ENCODE data around the gene TDG. TPM values are rescaled to one million over a fixed set of nuclear protein-coding genes. Genes with fewer than 3 reads are reported as not detected.

TDG gene
- total RNA-seq, 3 donors from 2014 or later: 49.6 to 58.3 (median 50.0) TPM

GRCh38 chr12:103948746-103949406 lies 16.8 kb upstream of the TDG start:
- Mint-ChIP-seq H3K4me1 (ENCODE audit: low read depth) (peaks cover 30% of the 10 kb centered on the region), H3K27me3 (ENCODE audit: low read depth) (no peaks in the 10 kb centered on the region), H3K4me3 (no peak overlapping the region), H3K36me3 (ENCODE audit: insufficient read depth) (peaks cover 46% of the 10 kb centered on the region), H3K9me3 (no peaks in the 10 kb centered on the region)
- DNase-seq (no peak), ATAC-seq (no peak)

- ATAC-seq (peak; percentile 12 to 15), DNase-seq (no peak)
- peaks cover 32% of the 10 kb centered on the region for H3K36me3 Mint-ChIP-seq (ENCODE audit: insufficient read depth)
- no peaks in the 10 kb centered on the region for H3K27me3 Mint-ChIP-seq (ENCODE audit: low read depth)
- no peaks in the 10 kb centered on the region for H3K9me3 Mint-ChIP-seq
- peaks cover 48% of the 10 kb centered on the region for H3K4me1 Mint-ChIP-seq (ENCODE audit: low read depth)
- no peak overlapping the region for H3K4me3 Mint-ChIP-seq
Observed at GRCh38 chr12:103952497-103952896, 13.2 kb upstream of the TDG start.

GRCh38 chr12:103955811-103956508 lies 9.7 kb upstream of the TDG start:
- Mint-ChIP-seq H3K4me1 (ENCODE audit: low read depth) (peaks cover 43% of the 10 kb centered on the region), H3K4me3 (peak overlapping the region; percentile 94), H3K36me3 (ENCODE audit: insufficient read depth) (peaks cover 16% of the 10 kb centered on the region), H3K9me3 (no peaks in the 10 kb centered on the region), H3K27me3 (ENCODE audit: low read depth) (no peaks in the 10 kb centered on the region)
- DNase-seq (no peak), ATAC-seq (peak in 1 of 2 donors; percentile 2)

GRCh38 chr12:103956509-103957027 lies 9.1 kb upstream of the TDG start:
- H3K27me3 Mint-ChIP-seq (ENCODE audit: low read depth): no peaks in the 10 kb centered on the region

GRCh38 chr12:103957865-103958388 lies 7.7 kb upstream of the TDG start:
- DNase-seq (no peak), ATAC-seq (no peak)
- H3K27me3 Mint-ChIP-seq (ENCODE audit: low read depth): no peaks in the 10 kb centered on the region
- H3K4me1 Mint-ChIP-seq (ENCODE audit: low read depth): peaks cover 34% of the 10 kb centered on the region
- peaks cover 10% of the 10 kb centered on the region for H3K36me3 Mint-ChIP-seq (ENCODE audit: insufficient read depth)
- peak overlapping the region; percentile 94 for H3K4me3 Mint-ChIP-seq
- H3K9me3 Mint-ChIP-seq: no peaks in the 10 kb centered on the region

More at GRCh38 chr12:103956509-103957027, 9.1 kb upstream of the TDG start:
- no peak for DNase-seq
- Mint-ChIP-seq H3K36me3 (ENCODE audit: insufficient read depth) (peaks cover 16% of the 10 kb centered on the region), H3K4me3 (peak overlapping the region; percentile 94), H3K4me1 (ENCODE audit: low read depth) (peaks cover 43% of the 10 kb centered on the region), H3K9me3 (no peaks in the 10 kb centered on the region)
- ATAC-seq: peak; percentile 11 to 20

- Mint-ChIP-seq H3K36me3 (ENCODE audit: insufficient read depth) (peaks cover 9% of the 10 kb centered on the region), H3K27me3 (ENCODE audit: low read depth) (no peaks in the 10 kb centered on the region), H3K4me3 (peak overlapping the region; percentile 52)
Observed at GRCh38 chr12:103958621-103959020, 7.1 kb upstream of the TDG start.

GRCh38 chr12:103960616-103961227 lies 5.0 kb upstream of the TDG start:
- Mint-ChIP-seq H3K4me3 (no peak overlapping the region), H3K36me3 (ENCODE audit: insufficient read depth) (peaks cover 2% of the 10 kb centered on the region), H3K27me3 (ENCODE audit: low read depth) (no peaks in the 10 kb centered on the region), H3K9me3 (no peaks in the 10 kb centered on the region), H3K4me1 (ENCODE audit: low read depth) (peaks cover 30% of the 10 kb centered on the region)
- DNase-seq (no peak), ATAC-seq (no peak)

More at GRCh38 chr12:103958621-103959020, 7.1 kb upstream of the TDG start:
- no peak for ATAC-seq
- no peaks in the 10 kb centered on the region for H3K9me3 Mint-ChIP-seq
- no peak for DNase-seq
- peaks cover 33% of the 10 kb centered on the region for H3K4me1 Mint-ChIP-seq (ENCODE audit: low read depth)

GRCh38 chr12:103962493-103962892 lies 3.2 kb upstream of the TDG start:
- Mint-ChIP-seq H3K36me3 (ENCODE audit: insufficient read depth) (no peaks in the 10 kb centered on the region), H3K4me1 (ENCODE audit: low read depth) (peaks cover 32% of the 10 kb centered on the region), H3K27me3 (ENCODE audit: low read depth) (no peaks in the 10 kb centered on the region), H3K4me3 (no peak overlapping the region), H3K9me3 (no peaks in the 10 kb centered on the region)
- no peak for ATAC-seq
- DNase-seq: no peak

- peaks cover 49% of the 10 kb centered on the region for H3K4me1 Mint-ChIP-seq (ENCODE audit: low read depth)
- ATAC-seq (no peak), DNase-seq (no peak)
- H3K4me3 Mint-ChIP-seq: peak overlapping the region; percentile 97
- no peaks in the 10 kb centered on the region for H3K9me3 Mint-ChIP-seq
- peaks cover 10% of the 10 kb centered on the region for H3K36me3 Mint-ChIP-seq (ENCODE audit: insufficient read depth)
- no peaks in the 10 kb centered on the region for H3K27me3 Mint-ChIP-seq (ENCODE audit: low read depth)
Observed at GRCh38 chr12:103964805-103965204, 867 bp upstream of the TDG start.

- no peak for ATAC-seq
- no peaks in the 10 kb centered on the region for H3K9me3 Mint-ChIP-seq
- DNase-seq: no peak
- H3K4me3 Mint-ChIP-seq: peak overlapping the region; percentile 97
- H3K36me3 Mint-ChIP-seq (ENCODE audit: insufficient read depth): peaks cover 10% of the 10 kb centered on the region
- no peaks in the 10 kb centered on the region for H3K27me3 Mint-ChIP-seq (ENCODE audit: low read depth)
- H3K4me1 Mint-ChIP-seq (ENCODE audit: low read depth): peaks cover 50% of the 10 kb centered on the region
Observed at GRCh38 chr12:103965255-103965589, 450 bp upstream of the TDG start.

GRCh38 chr12:103966736-103967135 lies 1.1 kb downstream of the TDG start:
- ATAC-seq (no peak), DNase-seq (no peak)
- peaks cover 58% of the 10 kb centered on the region for H3K4me1 Mint-ChIP-seq (ENCODE audit: low read depth)
- peak overlapping the region; percentile 97 for H3K4me3 Mint-ChIP-seq
- no peaks in the 10 kb centered on the region for H3K27me3 Mint-ChIP-seq (ENCODE audit: low read depth)
- H3K36me3 Mint-ChIP-seq (ENCODE audit: insufficient read depth): peaks cover 14% of the 10 kb centered on the region
- H3K9me3 Mint-ChIP-seq: no peaks in the 10 kb centered on the region

- no peak for DNase-seq
- ATAC-seq: no peak
- no peaks in the 10 kb centered on the region for H3K27me3 Mint-ChIP-seq (ENCODE audit: low read depth)
- H3K4me1 Mint-ChIP-seq (ENCODE audit: low read depth): peaks cover 65% of the 10 kb centered on the region
- H3K36me3 Mint-ChIP-seq (ENCODE audit: insufficient read depth): peaks cover 18% of the 10 kb centered on the region
- H3K4me3 Mint-ChIP-seq: no peak overlapping the region
- H3K9me3 Mint-ChIP-seq: no peaks in the 10 kb centered on the region
Observed at GRCh38 chr12:103969391-103969790, 3.7 kb downstream of the TDG start.

- H3K36me3 Mint-ChIP-seq (ENCODE audit: insufficient read depth): peaks cover 26% of the 10 kb centered on the region
- H3K4me3 Mint-ChIP-seq: no peak overlapping the region
- no peak for ATAC-seq
- DNase-seq: no peak
- H3K27me3 Mint-ChIP-seq (ENCODE audit: low read depth): no peaks in the 10 kb centered on the region
- peaks cover 43% of the 10 kb centered on the region for H3K4me1 Mint-ChIP-seq (ENCODE audit: low read depth)
- no peaks in the 10 kb centered on the region for H3K9me3 Mint-ChIP-seq
Observed at GRCh38 chr12:103973909-103974308, 8.2 kb downstream of the TDG start.

GRCh38 chr12:103975368-103975767 lies 9.7 kb downstream of the TDG start:
- peaks cover 28% of the 10 kb centered on the region for H3K36me3 Mint-ChIP-seq (ENCODE audit: insufficient read depth)
- no peaks in the 10 kb centered on the region for H3K27me3 Mint-ChIP-seq (ENCODE audit: low read depth)
- H3K4me1 Mint-ChIP-seq (ENCODE audit: low read depth): peaks cover 34% of the 10 kb centered on the region
- DNase-seq: no peak
- no peak overlapping the region for H3K4me3 Mint-ChIP-seq
- ATAC-seq: no peak
- H3K9me3 Mint-ChIP-seq: no peaks in the 10 kb centered on the region

Data from activated T-cell treated with anti-CD3 and anti-CD28 coated beads, Interleukin-2, amount 50 U/mL, for 4 hours (primary cell).